ENCODE data around the gene KLRF2. TPM values are rescaled to one million over a fixed set of nuclear protein-coding genes. Genes with fewer than 3 reads are reported as not detected.

KLRF2 gene
- total RNA-seq, 2 experiments from 2014 or later: not detected

DNA sequence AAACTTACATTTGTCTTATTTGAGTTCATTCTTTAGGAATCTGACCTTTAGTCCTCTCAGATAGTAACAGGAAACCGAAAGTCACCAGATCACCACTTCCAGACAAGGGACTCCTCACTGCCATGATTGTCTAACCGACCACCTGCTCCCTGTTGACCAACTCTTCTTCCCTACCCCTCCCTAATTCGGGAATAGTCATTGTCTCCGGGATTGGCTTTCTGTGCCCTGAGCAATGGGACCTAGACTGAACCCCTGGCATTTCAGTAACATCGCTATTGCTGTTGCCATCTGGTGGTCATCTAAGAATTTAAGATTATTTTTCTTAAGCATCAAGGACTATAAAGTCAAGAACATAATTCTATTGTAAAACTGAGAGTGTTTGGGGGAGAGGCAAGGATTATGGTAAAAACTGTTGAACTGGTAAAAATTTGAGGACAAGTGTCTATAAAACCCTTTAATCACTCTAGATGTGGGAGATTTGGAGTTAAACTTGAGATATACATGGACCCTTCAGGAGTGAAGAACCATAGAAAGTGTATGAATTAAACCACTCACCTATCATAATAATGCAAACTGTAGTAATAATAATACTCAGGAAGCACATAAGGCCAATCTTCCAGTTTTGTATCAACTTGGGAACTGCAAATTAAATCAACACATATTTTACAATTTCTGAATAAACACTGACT, 44.6 kb downstream of the KLRF2 start:
- no peak overlapping the region; the same call in 1 of the 2 replicates for H2AFZ ChIP-seq (ENCODE audit: low read length)
- no peak overlapping the region for H3K4me3 ChIP-seq (ENCODE audit: low read depth, low read length, poor library complexity, severe bottlenecking)
- peak; percentile 56 for DNase-seq (ENCODE audit: low spot score)

DNA sequence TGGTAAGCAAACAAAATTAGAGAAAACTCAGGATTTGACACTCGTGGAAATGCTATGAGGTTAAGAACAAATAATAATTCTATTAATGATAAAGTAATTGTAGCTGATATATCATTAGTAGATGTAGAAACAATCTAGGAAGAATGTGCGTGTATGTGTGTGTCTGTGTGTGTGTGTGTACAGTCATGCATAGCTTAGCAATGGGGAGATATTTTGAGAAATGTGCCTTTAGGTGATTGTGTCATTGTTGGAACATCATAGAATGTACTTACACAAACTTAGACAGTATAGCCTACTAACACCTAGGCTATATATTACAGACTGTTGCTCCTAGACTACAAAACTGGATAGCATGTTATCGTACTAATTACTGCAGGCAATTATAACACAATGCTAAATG, 45.6 kb downstream of the KLRF2 start:
- H3K9me2 ChIP-seq (ENCODE audit: insufficient read depth, low read length): no peaks in the 10 kb centered on the region
- ChIA-PET POLR2A (no interaction called here), CTCF (ENCODE audit: unreplicated experiment) (no interaction called here)
- no peak overlapping the region for H3K4me3 ChIP-seq (ENCODE audit: low read depth, low read length, poor library complexity, severe bottlenecking)
- TF ChIP-seq, protein P1, sequence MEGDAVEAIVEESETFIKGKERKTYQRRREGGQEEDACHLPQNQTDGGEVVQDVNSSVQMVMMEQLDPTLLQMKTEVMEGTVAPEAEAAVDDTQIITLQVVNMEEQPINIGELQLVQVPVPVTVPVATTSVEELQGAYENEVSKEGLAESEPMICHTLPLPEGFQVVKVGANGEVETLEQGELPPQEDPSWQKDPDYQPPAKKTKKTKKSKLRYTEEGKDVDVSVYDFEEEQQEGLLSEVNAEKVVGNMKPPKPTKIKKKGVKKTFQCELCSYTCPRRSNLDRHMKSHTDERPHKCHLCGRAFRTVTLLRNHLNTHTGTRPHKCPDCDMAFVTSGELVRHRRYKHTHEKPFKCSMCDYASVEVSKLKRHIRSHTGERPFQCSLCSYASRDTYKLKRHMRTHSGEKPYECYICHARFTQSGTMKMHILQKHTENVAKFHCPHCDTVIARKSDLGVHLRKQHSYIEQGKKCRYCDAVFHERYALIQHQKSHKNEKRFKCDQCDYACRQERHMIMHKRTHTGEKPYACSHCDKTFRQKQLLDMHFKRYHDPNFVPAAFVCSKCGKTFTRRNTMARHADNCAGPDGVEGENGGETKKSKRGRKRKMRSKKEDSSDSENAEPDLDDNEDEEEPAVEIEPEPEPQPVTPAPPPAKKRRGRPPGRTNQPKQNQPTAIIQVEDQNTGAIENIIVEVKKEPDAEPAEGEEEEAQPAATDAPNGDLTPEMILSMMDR (conservative IDR thresholded peaks at IDR 0.05; ENCODE audit: low read length): no peak
- TF ChIP-seq EZH2phosphoT487 (IDR thresholded peaks at IDR 0.05; ENCODE audit: borderline replicate concordance, low read depth, low read length): no peak
- H3K4me2 ChIP-seq (ENCODE audit: low read length): no peak overlapping the region
- no TSS peak for BruUV-seq (replicated peaks)
- DNase-seq (ENCODE audit: low spot score): no peak
- H3K27ac ChIP-seq (ENCODE audit: low read depth, low read length, poor library complexity, severe bottlenecking): no peak overlapping the region
- peaks cover 11% of the 10 kb centered on the region for H3K4me1 ChIP-seq (ENCODE audit: insufficient read depth, low read length, poor library complexity, severe bottlenecking)
- intact Hi-C loops (cut with micrococcal nuclease; ENCODE audit: unreplicated experiment): loop anchor here (1.0 to 10.0 kb wide), 2 partner anchors 177 to 218 kb away; no protein-coding TSS in a partner anchor
- H3K9me3 ChIP-seq (ENCODE audit: low read length): no peaks in the 10 kb centered on the region
- no peaks in the 10 kb centered on the region for H3K36me3 ChIP-seq (ENCODE audit: insufficient read depth, low read length)
- H2AFZ ChIP-seq (ENCODE audit: low read length): no peak overlapping the region
- H3K79me2 ChIP-seq (ENCODE audit: insufficient read depth, low read depth, low read length): no peaks in the 10 kb centered on the region
- no peaks in the 10 kb centered on the region for H4K20me1 ChIP-seq (ENCODE audit: insufficient read depth, low read length)

More for the DNA sequence above, 44.6 kb downstream of the KLRF2 start:
- intact Hi-C loops (cut with micrococcal nuclease; ENCODE audit: unreplicated experiment): loop anchor here (1.0 to 10.0 kb wide), 3 partner anchors 112 to 219 kb away; no protein-coding TSS in a partner anchor
- H3K36me3 ChIP-seq (ENCODE audit: insufficient read depth, low read length): no peaks in the 10 kb centered on the region
- peaks cover 11% of the 10 kb centered on the region for H3K4me1 ChIP-seq (ENCODE audit: insufficient read depth, low read length, poor library complexity, severe bottlenecking)
- no peaks in the 10 kb centered on the region for H3K9me2 ChIP-seq (ENCODE audit: insufficient read depth, low read length)
- TF ChIP-seq EZH2phosphoT487 (IDR thresholded peaks at IDR 0.05; ENCODE audit: borderline replicate concordance, low read depth, low read length): no peak
- TF ChIP-seq, protein P1 (conservative IDR thresholded peaks at IDR 0.05; ENCODE audit: low read length): peak; percentile 87
- ChIA-PET POLR2A (interaction anchor here (1.0 to 1.2 kb wide), 2 partner anchors 175 to 179 kb away, joined by 4 to 5 read pairs; no protein-coding TSS in a partner anchor), CTCF (ENCODE audit: unreplicated experiment) (no interaction called here)
- peak overlapping the region; percentile 17; the same call in 1 of the 2 replicates for H3K4me2 ChIP-seq (ENCODE audit: low read length)
- no peaks in the 10 kb centered on the region for H4K20me1 ChIP-seq (ENCODE audit: insufficient read depth, low read length)
- no TSS peak for BruUV-seq (replicated peaks)
- no peaks in the 10 kb centered on the region for H3K9me3 ChIP-seq (ENCODE audit: low read length)
- H3K27ac ChIP-seq (ENCODE audit: low read depth, low read length, poor library complexity, severe bottlenecking): no peak overlapping the region
- H3K79me2 ChIP-seq (ENCODE audit: insufficient read depth, low read depth, low read length): no peaks in the 10 kb centered on the region

DNA sequence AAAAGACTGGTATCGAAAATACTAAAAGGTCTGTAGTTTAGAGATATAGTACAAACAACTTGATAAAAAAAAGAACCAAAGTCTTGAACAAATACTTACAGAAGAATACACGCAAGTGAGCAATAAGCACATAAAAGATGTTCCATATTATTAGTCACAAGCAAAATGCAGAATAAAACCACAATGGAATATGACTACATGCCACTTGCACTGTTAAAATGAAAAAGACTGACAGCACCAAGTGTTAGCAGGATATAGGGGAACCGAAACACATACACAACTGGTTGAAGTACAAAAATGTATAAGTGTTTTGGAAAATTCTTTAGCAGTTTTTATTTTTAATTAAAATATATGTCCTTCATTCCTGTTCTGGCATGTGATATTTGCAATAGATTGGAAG, 47.3 kb downstream of the KLRF2 start:
- peak; percentile 20 for DNase-seq (ENCODE audit: low spot score)
- BruUV-seq (replicated peaks): no TSS peak
- no peaks in the 10 kb centered on the region for H4K20me1 ChIP-seq (ENCODE audit: insufficient read depth, low read length)
- no peaks in the 10 kb centered on the region for H3K79me2 ChIP-seq (ENCODE audit: insufficient read depth, low read depth, low read length)
- TF ChIP-seq, protein P1 (conservative IDR thresholded peaks at IDR 0.05; ENCODE audit: low read length): no peak
- TF ChIP-seq EZH2phosphoT487 (IDR thresholded peaks at IDR 0.05; ENCODE audit: borderline replicate concordance, low read depth, low read length): no peak
- H3K36me3 ChIP-seq (ENCODE audit: insufficient read depth, low read length): no peaks in the 10 kb centered on the region
- POLR2A ChIA-PET: no interaction called here
- CTCF ChIA-PET (ENCODE audit: unreplicated experiment): no interaction called here
- peak overlapping the region; percentile 49; the same call in 1 of the 2 replicates for H2AFZ ChIP-seq (ENCODE audit: low read length)
- H3K27ac ChIP-seq (ENCODE audit: low read depth, low read length, poor library complexity, severe bottlenecking): no peak overlapping the region
- H3K4me1 ChIP-seq (ENCODE audit: insufficient read depth, low read length, poor library complexity, severe bottlenecking): peaks cover 11% of the 10 kb centered on the region
- H3K4me3 ChIP-seq (ENCODE audit: low read depth, low read length, poor library complexity, severe bottlenecking): no peak overlapping the region
- H3K9me2 ChIP-seq (ENCODE audit: insufficient read depth, low read length): no peaks in the 10 kb centered on the region
- H3K4me2 ChIP-seq (ENCODE audit: low read length): peak overlapping the region; percentile 39
- no peaks in the 10 kb centered on the region for H3K9me3 ChIP-seq (ENCODE audit: low read length)
- intact Hi-C loops (cut with micrococcal nuclease; ENCODE audit: unreplicated experiment): loop anchor here (10.0 kb wide), 1 partner anchor 216 kb away; no protein-coding TSS in a partner anchor

Measured in OCI-LY7 (cell line).